Endometrial microvascular endothelial cells (primary cell): ENCODE measurements around the gene N4BP2L2. TPM values are rescaled to one million over a fixed set of nuclear protein-coding genes. Genes with fewer than 3 reads are reported as not detected.

Experiments
- in situ Hi-C: cut with HindIII; loops from 2 replicates; pipeline ENCODE4 v1.10.0; 2017; ENCODE audit warnings: low sequenced_read_pairs, low pct_unique_long_range_greater_than_20kb; ENCODE audit errors: inconsistent ontology term
- total RNA-seq: library from RNA; depleted of rRNA; stranded (reverse); fragments of >200 nt; gene quantifications from one replicate; pipeline ENCODE4 v1.2.3, GENCODE V29; 2015; ENCODE audit errors: inconsistent ontology term

Gene N4BP2L2
- total RNA-seq, 1 donor from 2014 or later = 24.7 TPM

DNA sequence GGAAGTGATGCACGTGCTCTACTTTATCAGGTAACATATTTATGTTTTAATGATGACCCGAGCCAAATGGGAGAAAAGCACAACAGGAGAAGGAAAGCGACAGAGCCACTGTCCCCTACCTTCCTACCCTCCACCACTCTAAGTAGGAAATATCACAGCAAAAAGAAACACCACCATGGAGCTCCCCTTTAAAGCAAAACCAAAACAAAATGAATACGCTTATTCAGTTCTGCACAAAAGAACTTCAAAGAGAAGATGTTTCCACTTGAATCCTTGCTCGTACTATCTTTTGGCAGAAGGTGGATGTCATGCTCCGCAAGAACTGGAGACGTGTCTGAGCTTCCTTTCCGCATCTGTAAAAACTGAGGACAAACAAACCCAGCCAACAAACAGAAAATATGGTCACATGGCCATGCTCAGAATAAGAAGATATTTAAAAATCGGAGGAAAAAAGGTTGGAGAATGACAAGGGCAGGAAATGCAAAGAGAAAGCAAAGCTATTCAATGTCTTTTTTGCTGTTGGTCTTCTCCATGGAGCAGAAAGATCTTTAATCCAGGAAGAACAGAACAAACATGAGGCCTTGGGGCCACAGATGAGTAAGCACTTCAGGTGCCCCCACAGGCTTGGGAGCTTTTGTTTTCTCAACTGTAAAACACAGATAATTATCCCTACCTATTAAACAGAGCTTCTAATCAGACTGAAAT lies 130.1 kb downstream of the N4BP2L2 start:
- in situ Hi-C loops = no loop called here

DNA sequence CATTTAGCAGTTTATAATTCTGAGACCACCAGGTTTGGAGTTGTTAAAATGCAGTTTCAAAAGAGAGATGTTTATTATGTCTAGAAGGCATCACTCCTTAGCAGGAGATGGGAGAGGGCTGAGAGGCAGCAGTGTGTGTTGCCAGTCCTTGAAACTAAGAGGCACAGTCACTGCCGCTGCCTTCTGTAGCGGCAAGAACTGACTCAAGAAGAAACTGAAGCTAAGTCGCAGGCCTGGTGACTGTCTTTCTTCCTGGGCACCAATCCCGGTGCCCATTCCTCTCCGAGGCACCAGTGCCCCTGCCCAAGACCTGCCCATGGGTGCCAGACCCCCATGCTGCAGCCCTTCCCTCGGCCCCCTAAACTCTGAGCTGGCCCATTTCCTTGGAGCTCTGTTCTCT lies 130.7 kb downstream of the N4BP2L2 start:
- in situ Hi-C loops = no loop called here

DNA sequence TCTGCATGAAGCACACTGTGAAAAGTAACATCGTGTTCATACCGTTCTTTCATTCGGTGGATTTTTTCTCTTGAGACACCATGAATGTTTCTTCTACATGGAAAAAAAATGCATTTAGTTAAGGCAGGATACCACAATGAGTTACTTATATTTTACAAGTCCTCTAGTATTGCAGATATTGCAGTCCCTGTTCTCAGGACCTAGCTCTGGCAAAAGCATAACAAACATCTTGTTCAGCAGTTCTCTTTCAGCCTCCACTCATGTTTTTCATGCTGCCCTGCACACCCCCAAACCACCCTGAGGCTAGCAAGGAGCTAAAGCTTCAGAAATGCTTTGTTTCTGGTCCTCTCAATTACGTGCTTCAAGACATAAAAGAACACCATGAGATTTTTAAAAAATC lies 135.5 kb downstream of the N4BP2L2 start:
- in situ Hi-C loops = no loop called here

DNA sequence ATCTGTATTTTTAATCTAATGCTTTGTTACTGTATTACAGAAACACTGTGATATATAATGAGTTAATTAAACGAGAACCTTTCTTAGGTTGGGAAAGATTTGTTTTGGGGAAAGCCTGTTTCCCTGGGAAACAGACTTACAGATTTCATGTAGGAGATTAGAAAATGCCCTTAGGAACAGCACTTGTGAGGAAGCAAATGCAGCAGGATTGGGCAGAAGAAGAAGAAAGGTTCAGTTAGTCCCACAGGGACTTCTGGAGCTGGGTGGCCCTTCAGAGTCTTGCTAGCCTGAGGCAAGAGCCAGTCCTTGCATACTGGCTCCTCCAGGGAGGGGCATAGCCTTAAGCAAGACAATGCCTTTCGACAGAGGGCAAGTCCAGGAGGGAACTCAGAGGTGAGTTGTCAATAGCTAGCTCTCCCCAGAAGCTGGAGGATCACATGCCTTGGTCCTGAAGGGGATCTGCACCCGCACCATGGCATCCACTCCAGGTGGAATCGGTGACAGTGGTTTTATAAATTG lies 147.4 kb downstream of the N4BP2L2 start:
- in situ Hi-C loops = no loop called here

DNA sequence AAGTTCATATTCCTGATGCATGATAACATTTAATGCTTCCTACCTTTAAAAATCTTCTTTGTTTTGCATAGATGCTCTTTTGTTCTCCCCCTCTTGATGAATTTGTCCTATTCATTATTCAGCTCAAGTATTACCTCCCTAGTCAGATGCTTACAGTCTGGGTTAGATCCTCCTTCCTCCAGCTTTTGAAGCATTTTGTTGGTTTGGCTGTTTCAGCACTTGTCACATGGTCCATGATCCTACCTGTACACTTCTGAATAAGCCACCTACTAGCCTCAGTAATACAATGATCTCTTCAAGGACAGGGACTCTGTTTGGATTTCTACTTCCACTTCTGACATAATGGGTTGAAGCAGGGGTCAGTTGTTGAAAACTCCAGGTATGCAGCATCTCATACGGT lies 148.1 kb downstream of the N4BP2L2 start:
- in situ Hi-C loops = no loop called here

DNA sequence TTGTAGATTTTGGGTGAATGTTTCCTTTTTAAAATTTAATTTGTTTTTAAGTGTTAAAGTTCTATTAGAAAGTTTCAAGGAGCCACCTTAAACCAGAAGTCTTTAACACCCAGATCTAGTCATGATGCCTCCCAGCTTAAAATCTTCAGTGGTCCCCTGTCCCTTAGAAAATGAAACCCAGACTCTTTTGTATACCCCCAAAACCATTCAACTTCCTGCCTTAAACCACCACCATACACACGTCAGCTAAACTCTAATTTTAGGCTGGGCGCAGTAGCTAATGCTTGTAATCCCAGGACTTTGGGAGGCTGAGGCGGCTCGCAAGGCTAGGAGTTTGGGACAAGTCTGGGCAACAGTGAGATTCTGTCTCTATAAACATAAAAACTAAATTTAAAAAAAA lies 148.5 kb downstream of the N4BP2L2 start:
- in situ Hi-C loops = no loop called here

DNA sequence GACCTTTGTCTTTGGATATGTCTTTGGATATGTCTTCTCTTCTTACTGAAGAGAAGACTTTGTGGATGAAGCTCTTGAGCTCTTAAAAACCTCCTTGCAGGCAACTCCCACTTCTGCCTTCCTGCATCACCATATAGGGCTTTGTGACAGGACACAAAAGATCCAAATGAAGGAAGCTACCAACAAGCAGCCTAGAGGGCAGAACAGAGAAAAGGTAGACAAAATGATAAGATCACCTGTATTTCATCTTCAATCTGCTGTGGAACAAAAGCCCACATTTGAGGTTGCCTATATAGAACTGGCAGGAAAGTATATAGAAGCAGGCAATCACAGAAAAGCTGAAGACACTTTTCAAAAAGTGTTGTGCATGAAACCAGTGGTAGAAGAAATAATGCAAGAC lies 153.2 kb downstream of the N4BP2L2 start:
- in situ Hi-C loops = no loop called here

DNA sequence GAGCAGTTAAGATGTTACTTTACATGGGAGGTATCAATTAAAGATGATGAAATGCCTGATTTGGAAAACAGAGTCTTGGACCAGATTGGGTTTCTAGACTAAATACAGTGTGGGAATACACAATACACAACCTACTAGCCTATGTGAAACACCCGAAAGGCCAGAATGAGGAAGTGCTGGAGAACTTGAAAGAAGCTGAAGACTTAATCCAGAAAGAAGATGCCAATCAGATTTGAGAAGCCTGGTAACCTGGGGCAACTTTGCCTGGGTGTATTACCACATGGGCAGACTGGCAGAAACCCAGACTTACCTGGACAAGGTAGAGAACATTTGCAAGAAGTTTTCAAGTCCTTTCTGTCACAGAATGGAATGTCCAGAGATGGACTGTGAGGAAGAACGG lies 153.9 kb downstream of the N4BP2L2 start:
- in situ Hi-C loops = no loop called here

DNA sequence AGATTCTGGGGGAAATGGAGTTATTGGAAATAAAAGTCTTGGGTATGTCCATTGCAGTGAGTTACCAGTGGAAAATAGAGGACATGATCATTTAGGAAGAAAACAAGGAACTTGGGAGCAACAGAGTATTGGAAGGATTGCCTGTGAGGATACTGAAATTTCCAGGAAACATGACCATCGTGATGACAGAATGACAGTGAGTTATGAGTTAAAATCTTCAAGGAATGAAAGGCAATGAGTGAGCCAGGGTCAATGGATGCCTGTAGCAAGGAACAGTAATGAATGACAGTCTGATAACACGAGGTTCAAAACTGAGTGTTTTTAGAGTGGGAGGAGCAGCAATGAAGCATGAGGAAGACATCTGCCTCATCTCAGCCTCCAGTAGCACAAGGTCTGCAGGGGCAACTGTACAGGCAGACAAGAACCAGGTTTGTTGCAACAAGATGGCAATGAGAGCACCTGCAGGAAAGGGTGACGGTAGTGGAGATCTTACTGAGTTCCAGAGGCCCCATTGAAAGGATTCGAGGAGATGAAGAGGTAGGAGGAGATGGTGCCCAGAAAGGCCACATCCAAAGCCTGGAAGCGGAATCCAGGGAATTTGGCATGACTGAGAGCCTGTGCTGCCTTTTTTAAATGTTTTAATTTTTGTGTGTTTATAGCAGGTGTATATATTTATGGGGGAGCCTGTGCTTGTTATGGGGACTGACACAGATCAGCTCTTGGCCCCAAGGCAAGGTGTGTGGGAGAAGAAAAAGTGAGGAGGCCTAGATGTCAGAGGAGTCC lies 154.6 kb downstream of the N4BP2L2 start:
- in situ Hi-C loops = no loop called here

Other genes with a start within 250 kb of the N4BP2L2 start
- gene ZAR1L, start 223.4 kb downstream of the N4BP2L2 start, total RNA-seq = not detected
- gene BRCA2, start 223.3 kb downstream of the N4BP2L2 start, total RNA-seq = 12.3 TPM
- gene N4BP2L1, start 110.7 kb downstream of the N4BP2L2 start, total RNA-seq = 0.09 TPM
- gene PDS5B, start 47.7 kb upstream of the N4BP2L2 start, total RNA-seq = 18.5 TPM